ENCODE data around the gene ALKBH5. TPM values are rescaled to one million over a fixed set of nuclear protein-coding genes. Genes with fewer than 3 reads are reported as not detected.

ALKBH5 gene
- total and polyA plus RNA-seq, 9 of the 15 experiments (the other 6 are each of a cell fraction or from before 2014, with no cell fraction given): 11.4 to 70.0 (median 47.4) TPM

GRCh38 chr17:18173740-18174139 lies 9.9 kb upstream of the ALKBH5 start (continued):
- TF ChIP-seq TEAD4 (IDR thresholded peaks at IDR 0.05; ENCODE audit: low read length) (no peak), TEAD4 (CRISPR knock-in tag; IDR thresholded peaks at IDR 0.05; ENCODE audit: borderline replicate concordance) (no peak), ZNF175 (CRISPR knock-in tag; IDR thresholded peaks at IDR 0.05; ENCODE audit: low read depth) (no peak), ZNF318 (IDR thresholded peaks at IDR 0.05; ENCODE audit: borderline replicate concordance in 1 of 2, low read depth in 1 of 2) (no peak), CHCHD3 (CRISPR knock-in tag; IDR thresholded peaks at IDR 0.05) (no peak), ZBTB33 (CRISPR knock-in tag; IDR thresholded peaks at IDR 0.05) (no peak), GABPB2 (CRISPR knock-in tag; conservative IDR thresholded peaks at IDR 0.05) (no peak)
